GM18498 (cell line): ENCODE results near the gene TLL1.

ENCODE experiments used
- ATAC-seq: cut with Tn5 transposase; IDR thresholded peaks from one replicate; pipeline ENCODE4 v1.9.1; 2021; ENCODE audit warnings: mild to moderate bottlenecking, moderate library complexity; ENCODE audit not compliant: unreplicated experiment

TLL1 gene

GRCh38 chr4:165970703-165971420 is 97.8 kb downstream of the TLL1 start:
- no peak for ATAC-seq

GRCh38 chr4:165971446-165971845 is 98.4 kb downstream of the TLL1 start:
- no peak for ATAC-seq

GRCh38 chr4:165971933-165972332 is 98.9 kb downstream of the TLL1 start:
- ATAC-seq, result no peak

- no peak for ATAC-seq
These were observed 99.7 kb downstream of the TLL1 start for GRCh38 chr4:165972747-165973146.

GRCh38 chr4:165982934-165983333 is 109.9 kb downstream of the TLL1 start:
- ATAC-seq, result no peak

GRCh38 chr4:165986956-165987698 is 114.1 kb downstream of the TLL1 start:
- no peak for ATAC-seq

GRCh38 chr4:165991325-165992180 is 118.5 kb downstream of the TLL1 start:
- ATAC-seq, result no peak

- no peak for ATAC-seq
These were observed 119.2 kb downstream of the TLL1 start for GRCh38 chr4:165992283-165992682.

- ATAC-seq, result no peak
These were observed 121.7 kb downstream of the TLL1 start for GRCh38 chr4:165994701-165995100.

- no peak for ATAC-seq
These were observed 130.8 kb downstream of the TLL1 start for GRCh38 chr4:166003811-166004210.

- no peak for ATAC-seq
These were observed 133.2 kb downstream of the TLL1 start for GRCh38 chr4:166006217-166006616.

GRCh38 chr4:166008510-166008909 is 135.5 kb downstream of the TLL1 start:
- ATAC-seq, result no peak

- no peak for ATAC-seq
These were observed 139.3 kb downstream of the TLL1 start for GRCh38 chr4:166012129-166013030.

GRCh38 chr4:166014411-166014810 is 141.4 kb downstream of the TLL1 start:
- ATAC-seq, result no peak

GRCh38 chr4:166017804-166018203 is 144.8 kb downstream of the TLL1 start:
- ATAC-seq, result no peak

- ATAC-seq, result no peak
These were observed 146.6 kb downstream of the TLL1 start for GRCh38 chr4:166019441-166020220.

GRCh38 chr4:166021617-166022016 is 148.6 kb downstream of the TLL1 start:
- ATAC-seq, result no peak

- no peak for ATAC-seq
These were observed 161.9 kb downstream of the TLL1 start for GRCh38 chr4:166034965-166035364.

GRCh38 chr4:166039822-166040221 is 166.8 kb downstream of the TLL1 start:
- ATAC-seq, result no peak
